ELF-1 (cell line): ENCODE results near the gene FTL.

ENCODE experiments used
- DNase-seq: peaks from one replicate; pipeline ENCODE4 v3.0.0-alpha.2; 2016; ENCODE audit warnings: low read depth, low spot score

Gene FTL

DNA sequence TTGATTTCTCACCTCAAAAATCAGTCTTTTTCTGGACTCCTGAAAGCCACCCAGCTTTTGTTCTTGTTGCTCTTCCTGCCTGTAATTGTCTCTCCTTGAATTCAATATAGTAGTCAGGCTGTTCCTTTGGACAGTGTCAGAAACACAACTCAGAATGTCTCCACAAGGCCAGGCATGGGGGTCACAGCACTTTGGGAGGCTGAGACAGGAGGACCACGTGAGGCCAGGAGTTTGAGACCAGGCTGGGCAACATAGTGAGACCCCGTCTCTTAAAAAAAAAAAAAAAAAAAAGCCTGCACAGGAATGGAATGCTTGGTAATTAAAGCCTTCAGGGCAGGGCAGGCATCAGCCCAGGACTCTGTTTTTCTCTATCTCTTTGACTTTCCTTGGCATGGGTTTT lies 19.3 kb upstream of the FTL start:
- no peak for DNase-seq

DNA sequence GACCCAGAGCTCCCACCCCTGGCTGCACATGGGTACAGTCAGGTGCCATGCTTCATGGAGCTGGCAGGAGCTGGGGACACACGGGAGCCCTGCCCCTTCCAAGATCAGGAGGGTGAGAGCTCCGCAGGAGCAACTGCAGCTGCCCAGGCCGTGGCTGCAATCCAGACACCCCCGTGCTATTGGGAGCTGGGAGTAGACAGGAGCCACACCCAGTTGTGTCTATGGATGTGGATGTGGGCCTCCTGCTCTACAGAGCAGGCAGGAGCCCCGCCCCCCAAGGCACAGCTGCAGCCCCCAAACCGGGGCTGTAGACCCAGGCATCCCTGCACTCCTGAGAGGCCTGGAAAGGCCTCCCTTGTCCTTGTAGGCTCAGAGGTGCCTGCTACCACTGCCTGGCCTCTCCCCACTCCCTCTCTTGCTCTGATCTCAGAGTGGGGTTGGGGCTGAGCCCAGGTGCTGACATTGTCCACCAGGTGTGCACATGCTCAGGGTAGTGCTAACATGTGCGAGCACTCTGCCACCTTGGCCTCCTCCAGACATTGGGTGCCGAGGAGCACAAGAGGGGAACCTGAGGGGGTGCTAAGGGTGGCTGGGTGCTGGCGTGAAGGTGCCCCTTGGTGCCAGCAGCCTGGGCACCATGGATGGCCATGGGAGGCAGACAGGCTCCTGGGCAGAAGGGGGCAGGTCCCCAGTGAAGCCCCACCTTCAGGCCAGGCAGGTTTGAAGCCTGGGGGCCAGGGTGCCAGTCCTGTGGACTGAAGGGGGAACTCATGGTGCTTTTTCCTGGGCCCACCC lies 18.4 kb upstream of the FTL start:
- DNase-seq = no peak

DNA sequence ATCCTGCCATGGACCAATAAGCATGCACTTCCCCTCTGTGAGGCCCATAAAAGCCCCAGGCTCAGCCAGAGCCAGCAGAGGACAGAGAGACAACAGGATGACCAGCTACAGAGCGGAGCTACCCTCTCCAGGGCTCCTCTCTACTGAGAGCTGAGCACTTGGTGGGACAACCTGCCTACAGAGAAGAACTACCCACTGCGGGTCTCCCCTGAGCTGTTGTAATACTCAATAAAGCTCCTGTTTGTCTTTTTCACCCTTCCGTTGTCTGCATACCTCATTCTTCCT lies 17.9 kb upstream of the FTL start:
- no peak for DNase-seq

DNA sequence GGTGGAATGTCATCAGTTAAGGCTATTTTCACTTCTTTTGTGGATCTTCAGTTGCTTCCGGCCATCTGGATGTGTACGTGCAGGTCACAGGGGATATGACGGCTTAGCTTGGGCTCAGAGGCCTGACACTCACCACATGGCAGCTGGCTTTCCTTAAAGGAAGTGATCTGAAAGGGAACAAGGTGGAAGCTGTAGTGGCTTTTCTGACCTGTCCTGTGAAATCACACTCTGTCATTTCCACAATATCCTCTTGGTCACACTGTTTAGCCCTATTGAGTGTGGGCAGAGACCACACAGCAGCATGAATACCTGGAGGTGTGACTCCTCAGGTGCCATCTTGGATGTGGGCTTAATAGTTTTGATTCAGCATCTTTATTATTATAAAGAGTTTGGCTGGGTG lies 14.9 kb upstream of the FTL start:
- no peak for DNase-seq

DNA sequence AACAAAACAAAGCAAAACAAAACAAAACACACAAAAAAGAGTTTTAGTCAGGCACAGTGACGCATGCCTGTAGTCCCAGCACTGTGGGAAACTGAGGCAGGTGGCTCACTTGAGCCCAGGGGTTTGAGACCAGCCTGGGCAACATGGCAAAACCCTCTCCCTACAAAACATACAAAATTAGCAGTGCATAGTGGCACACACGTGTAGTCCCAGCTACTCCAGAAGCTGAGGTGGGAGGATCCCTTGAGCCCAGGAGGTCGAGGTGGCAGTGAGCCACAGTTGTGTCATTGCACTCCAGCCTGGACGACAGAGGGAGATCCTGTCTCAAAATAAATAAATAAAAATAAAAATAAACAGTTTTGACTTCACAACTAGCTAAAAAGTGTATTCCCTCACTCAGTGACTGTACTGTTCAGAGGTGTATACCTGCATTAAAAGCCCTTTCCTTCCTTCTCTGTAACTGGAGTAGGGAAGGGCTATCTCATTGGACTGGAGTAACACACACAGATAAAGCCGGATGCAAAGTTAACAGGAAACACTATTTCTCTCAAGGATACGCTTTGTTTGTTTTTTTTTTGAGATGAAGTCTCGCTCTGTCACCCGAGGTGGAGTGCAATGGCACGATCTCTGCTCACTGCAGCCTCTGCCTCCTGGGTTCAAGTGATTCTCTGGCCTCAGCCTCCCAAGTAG lies 14.1 kb upstream of the FTL start:
- DNase-seq = no peak

DNA sequence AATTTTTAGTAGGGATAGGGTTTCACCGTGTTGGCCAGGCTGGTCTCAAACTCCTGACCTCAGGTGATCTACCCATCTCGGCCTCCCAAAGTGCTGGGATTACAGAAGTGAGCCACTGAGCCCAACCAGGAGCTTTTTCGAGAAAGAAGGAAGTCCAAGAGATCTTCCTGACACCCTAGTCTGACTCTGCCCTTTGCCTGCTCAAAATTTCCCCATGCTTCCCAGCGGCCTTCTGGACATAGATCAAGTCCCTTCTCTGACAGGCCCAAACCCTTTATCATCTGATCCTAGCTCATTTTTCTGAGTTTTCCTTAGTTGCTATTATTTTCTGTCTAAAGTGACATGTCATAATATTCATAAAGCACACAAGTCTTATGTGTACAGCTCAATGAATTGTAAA lies 12.0 kb upstream of the FTL start:
- no peak for DNase-seq

DNA sequence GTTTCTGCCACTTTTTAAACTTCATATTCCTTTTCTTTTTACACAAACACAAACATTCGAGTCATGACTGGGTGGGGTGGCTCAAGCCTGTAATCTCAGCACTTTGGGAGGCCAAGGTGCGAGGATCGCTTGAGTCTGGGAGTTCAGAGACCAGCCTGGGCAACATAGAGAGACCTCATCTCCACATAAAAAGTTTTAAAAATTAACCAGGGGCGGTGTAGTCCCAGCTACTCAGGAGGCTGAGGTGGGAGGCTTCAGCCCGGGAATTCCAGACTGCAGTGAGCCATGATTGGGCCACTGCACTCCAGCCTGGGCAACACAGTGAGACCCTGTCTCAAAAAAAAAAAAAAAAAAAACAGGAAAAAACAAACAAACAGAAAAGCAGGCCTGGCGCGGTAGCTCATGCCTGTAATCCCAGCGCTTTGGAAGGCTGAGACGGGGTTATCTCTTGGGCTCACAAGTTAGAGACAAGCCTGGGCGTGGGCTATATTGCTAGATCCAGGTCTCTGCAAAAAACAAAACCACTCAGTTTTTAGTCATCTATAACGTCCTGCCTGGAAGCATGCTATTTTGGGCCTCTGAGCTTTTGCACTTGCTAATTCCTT lies 11.0 kb upstream of the FTL start:
- no peak for DNase-seq

DNA sequence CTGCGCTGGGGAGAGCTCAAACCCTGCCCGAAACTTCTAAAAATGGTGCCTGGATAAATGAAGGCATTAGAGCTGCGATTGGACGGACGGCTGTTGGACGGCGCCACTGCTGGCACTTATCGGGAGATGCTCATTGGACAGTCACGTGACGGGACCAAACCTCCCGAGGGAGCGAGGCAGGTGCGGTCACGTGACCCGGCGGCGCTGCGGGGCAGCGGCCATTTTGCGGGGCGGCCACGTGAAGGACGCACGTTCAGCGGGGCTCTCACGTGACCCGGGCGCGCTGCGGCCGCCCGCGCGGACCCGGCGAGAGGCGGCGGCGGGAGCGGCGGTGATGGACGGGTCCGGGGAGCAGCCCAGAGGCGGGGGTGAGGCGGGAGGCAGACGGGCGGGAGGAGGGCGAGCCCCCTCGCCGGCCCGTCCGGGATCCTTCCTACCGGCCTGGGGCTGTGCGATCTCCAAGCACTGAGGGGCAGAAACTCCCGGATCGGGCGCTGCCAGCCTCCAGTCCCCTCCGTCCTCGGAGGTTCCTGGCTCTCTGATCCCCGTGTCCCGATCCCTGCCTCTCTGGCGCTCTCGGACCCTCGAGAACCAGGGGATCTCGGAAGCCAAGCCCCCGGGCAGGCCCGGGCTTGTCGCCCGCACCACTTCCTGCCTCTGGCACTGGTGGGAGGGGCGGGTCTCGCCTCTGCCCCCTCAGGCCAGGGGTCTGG lies 10.4 kb upstream of the FTL start, which contains the start of gene BAX:
BAX (plus strand) TSS at position 281 of the 713 bp plus-strand sequence; CDS start at position 335, 54 bp downstream.
- peak; percentile 99 for DNase-seq

DNA sequence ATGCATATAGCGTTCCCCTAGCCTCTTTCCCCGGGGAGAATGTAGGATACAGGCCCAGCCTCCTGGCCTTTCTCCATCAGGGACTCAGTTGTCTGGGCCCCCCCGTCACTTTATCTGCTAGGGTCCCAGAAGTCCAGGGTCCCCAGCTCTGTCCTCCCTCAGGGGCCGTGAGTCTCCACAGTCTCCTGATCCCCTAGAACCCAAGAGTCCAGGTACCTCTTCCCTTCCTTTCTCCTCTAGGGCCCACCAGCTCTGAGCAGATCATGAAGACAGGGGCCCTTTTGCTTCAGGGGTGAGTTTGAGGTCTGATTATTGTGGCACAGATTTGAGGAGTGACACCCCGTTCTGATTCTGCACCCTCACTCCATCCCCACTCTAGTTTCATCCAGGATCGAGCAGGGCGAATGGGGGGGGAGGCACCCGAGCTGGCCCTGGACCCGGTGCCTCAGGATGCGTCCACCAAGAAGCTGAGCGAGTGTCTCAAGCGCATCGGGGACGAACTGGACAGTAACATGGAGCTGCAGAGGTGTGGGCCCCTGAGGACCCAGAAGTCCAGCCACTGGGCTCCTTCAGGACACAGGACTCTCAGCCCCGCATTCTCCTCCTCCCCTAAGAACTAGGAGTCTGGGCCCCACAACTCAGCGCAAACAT lies 9.7 kb upstream of the FTL start:
- DNase-seq = no peak

DNA sequence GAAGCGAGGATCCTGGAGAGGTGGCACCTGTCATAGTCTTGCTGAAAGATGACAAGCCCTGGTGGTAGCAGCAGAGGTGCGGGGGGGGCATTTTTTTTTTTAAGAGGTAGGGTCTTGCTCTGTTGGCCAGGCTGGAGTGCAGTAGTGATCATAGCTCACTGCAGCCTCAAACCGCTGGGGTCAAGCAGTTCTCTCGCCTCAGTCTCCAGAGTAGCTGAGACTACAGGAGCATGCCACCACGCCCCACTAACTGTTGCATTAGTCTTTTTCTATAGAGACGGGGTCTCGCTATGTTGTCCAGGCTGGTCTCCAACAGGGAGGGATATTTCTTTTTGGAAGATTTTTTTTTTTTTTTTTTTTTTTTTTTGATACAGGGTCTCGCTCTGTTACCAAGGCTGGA lies 7.1 kb upstream of the FTL start:
- DNase-seq = no peak

DNA sequence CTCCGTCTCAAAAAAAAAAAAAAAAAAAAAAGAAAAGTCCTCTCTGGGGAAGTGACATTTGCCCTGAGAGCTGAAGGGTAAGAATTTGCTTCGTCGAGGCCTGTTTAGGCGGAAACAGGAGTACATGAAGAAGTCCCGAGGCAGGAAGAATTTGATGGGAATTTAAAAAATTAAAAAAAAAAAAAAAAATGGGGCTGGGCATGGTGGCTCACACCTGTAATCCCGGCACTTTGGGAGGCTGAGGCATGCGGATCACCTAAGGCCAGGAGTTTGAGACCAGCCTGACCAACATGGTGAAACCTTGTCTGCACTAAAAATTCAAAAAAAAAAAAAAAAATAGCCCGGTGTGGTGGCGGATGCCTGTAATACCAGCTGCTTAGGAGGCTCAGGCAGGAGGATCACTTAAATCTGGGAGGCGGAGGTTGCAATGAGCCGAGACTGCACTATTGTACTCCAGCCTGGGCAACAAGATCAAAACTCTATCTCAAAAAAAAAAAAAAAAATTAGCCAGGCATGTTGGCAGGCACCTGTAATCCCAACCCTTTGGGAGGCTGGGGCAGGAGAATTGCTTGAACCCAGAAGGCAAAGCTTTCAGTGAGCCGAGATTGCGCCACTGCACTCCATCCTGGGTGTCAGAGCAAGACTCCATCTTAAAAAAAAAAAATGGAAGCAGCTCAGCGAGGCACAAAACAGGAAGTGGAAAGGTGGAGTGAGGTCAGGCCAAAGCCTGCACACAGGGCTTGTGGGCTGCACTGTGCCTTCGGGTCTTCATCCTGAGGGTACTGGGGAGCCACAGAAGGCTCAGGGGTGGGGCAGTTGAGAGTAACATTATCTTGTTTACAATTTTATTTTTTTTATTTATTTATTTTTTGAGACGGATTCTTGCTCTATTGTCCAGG lies 5.5 kb upstream of the FTL start:
- DNase-seq = no peak

DNA sequence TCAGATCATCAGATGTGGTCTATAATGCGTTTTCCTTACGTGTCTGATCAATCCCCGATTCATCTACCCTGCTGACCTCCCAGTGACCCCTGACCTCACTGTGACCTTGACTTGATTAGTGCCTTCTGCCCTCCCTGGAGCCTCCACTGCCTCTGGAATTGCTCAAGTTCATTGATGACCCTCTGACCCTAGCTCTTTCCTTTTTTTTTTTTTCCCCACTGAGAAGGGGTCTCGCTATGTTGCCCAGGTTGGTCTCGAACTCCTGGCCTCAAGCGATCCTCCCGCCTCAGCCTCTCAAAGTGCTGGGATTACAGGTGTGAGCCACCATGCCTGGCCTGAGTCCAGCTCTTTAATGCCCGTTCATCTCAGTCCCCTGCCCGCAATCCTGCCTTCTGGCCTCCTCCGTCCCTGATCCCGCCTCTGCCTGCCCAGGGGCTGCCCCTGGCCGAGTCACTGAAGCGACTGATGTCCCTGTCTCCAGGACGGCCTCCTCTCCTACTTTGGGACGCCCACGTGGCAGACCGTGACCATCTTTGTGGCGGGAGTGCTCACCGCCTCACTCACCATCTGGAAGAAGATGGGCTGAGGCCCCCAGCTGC lies 4.0 kb upstream of the FTL start:
- DNase-seq = peak; percentile 18

DNA sequence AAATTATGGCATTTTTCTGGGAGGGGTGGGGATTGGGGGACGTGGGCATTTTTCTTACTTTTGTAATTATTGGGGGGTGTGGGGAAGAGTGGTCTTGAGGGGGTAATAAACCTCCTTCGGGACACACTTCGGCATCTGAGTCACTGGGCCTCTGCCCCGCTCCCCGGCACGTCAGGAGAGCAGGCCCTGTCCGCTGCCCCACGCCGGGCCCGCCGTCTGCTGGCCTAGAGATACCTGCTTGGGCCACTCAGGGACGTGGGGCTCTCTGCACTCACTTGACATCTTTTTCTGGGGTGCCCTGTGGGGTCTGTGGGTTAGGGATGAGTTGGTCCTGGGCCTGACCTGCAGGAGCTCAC lies 3.5 kb upstream of the FTL start:
- DNase-seq = no peak

DNA sequence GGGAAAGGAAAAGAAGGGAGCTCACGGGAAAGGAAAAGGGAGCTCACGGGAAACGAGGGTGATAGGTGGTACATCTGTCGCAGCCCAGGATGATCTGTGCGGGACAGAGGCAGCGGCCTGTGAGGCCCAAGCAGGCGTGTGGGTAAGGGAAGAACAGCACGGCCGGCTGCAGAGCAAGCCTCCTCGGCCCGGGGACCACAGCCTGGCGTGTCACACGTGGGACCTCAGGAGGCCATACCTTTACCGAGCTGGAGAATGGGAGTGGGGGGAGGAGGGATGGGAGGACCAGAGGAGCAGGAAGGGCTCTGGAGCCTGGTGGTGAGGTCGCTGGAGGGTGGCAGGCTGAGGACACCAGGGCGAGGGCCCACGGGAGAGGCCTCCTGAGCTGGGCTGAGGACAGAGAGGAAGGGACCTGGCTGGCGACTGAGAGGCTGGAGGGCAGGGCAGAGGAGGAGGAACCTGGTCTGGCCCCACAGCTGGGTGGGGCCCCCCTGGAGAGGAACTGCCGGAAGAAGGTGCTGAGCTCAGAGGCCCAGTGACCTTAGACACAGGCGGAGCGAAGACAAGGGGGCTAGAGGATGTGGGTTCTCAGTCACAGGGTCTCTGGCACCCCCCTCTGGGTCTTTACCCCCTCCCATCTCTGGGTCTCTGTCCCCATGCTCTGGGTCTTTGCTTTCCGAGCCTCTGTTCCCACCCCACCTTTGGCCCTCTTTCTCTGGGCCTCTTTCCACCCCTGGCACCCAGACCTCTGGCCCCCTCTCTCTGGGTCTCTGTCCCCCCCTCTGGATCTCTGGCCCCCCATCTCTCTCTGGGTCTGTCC lies 2.9 kb upstream of the FTL start:
- DNase-seq = peak; percentile 45

DNA sequence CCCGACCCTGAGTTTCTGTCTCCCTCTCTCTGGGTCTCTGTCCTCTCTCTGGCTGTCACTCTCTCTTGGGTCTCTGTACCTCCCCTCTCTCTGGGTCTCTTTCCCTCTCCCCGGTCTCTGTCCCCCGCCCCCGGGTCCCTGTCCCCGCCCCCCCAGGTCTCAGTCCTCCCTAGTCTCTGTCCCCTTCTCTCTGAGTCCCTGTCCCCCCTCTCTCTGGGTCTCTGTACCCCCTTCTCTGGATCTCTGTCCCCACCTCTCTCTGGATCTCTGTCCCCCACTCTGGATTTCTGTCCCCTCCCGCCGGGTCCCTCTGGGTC lies 2.3 kb upstream of the FTL start:
- DNase-seq = no peak

DNA sequence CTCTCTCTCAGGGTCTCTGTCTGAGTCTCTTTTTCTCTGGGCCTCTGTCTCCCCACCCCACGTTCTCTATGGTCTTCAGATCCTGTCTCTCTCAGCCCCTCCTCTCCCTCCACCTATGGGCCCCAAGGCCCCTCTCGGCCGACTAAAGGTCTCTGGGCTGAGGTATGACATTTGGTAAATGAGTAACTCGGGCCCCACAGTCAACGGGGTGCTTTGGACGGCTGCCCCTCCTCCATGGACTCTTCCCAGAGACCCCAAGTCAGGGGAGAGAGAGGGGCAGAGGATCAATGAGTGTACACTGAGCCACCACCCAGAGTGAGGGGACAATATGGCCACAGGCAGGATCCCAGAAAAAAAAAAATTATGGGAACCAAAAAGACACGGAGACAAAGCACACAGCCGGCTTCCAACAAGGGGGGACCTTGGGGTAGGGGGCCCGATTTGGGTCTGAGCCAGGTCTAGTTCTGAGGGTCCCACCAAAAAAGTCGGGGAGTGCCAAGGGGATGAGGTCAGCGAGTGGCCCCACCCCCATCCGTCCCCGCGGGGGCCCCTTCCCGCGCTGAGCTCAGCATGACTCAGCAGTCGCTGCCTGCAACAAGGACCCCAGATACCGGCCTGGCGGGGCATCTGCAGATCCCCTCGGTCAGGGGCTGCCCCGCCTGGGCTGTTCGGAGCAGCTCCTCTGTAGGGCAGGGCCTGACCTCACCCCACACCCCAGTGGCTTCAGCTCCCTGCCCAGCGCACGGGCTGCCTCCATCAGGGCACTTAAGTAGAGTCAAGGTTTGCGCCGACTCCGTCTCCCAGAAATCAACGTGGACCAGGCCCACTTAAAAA lies 1.5 kb upstream of the FTL start:
- peak; percentile 86 for DNase-seq

DNA sequence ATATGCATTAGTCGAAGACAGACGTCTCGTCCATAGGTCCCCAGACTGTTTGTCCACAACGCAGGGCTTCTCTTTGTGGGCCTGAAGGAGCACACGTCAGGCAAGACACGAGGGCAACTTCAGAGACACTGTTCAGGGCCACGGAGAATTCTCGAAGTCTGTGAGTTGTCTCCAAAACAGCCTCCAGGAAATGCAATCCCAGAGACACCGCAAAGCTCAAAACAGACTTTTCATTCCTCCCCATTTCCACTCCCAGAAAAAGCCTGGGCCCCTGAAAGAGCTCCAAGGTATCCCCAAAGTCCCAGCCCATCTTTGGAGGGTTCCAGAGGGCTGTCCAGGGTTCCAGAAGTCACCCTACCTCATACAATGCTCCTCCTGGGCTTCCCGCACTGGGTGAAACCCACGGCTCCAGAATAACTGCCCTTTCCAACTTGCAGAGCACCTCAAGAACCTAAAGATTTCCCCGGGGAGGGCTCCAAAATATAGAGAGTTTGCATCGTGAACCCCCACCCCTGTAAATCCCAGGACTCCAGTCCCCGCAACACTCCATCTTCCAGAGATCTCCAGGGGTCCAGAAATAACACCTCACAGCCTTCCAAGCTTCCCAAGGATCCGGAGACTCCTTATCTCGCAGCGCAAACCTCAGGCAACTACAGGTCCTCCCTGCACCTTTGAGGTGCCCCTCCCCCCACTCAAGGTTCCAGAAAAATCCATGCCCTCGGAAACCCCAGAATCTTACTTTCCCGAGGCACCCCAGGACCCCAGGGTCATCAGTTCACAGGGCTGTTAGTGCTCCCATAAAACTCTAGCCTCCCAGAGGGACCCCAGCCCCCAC lies 687 bp upstream of the FTL start:
- DNase-seq = peak; percentile 37
